Colonic mucosa (tissue), 4 donors: ENCODE results near the gene EVA1C. TPM values are rescaled to one million over a fixed set of nuclear protein-coding genes. Genes with fewer than 3 reads are reported as not detected.

Source experiments
- DNase-seq: peaks from one replicate; pipeline ENCODE4 v3.0.0-alpha.2; 2020
- H3K27ac ChIP-seq: fragments of 200-600 bp; one replicate; pipeline ENCODE4 v1.8.0; 2021
- H3K27me3 ChIP-seq: fragments of 200-600 bp; one replicate; pipeline ENCODE4 v1.8.0; 2021
- H3K36me3 ChIP-seq: fragments of 200-600 bp; one replicate; pipeline ENCODE4 v1.8.0; 2021
- H3K4me1 ChIP-seq: fragments of 200-600 bp; one replicate; pipeline ENCODE4 v1.8.0; 2021; ENCODE audit warnings: mild to moderate bottlenecking
- H3K4me3 ChIP-seq: fragments of 200-600 bp; one replicate; pipeline ENCODE4 v1.8.0; 2021
- H3K9ac ChIP-seq, 2 donors: one replicate each; pipeline ENCODE4 v1.7.0; 2013; ENCODE audit warnings: control low read depth in 2 of 2, low read depth in 2 of 2, low read length in 2 of 2
- H3K9me3 ChIP-seq: fragments of 200-600 bp; one replicate; pipeline ENCODE4 v1.8.0; 2021
- CTCF ChIP-seq: fragments of 200-600 bp; IDR thresholded peaks from one replicate; pipeline ENCODE4 v1.8.0; 2022; ENCODE audit warnings: antibody characterized with exemption, mild to moderate bottlenecking
- intact Hi-C: fragments of 100-400 bp; cut with DNase I; formaldehyde crosslinking; loops from one replicate; pipeline ENCODE4 v1.14.1; 2022
- total RNA-seq, 2 donors: library from RNA; stranded (reverse); fragmentation: NEBNext Ultra II Directional in 1 of 2; extraction: Animal tissue kit (Norgen Biotek cat#: 25700) in 1 of 2; gene quantifications; one replicate each; pipeline ENCODE4 v1.2.1, GENCODE V29; 2021
- donor health status: healthy.
- donor health status: DM: no; HTN: no; CAD: no.
- donor health status: DM: no; HTN: no; CAD: no.

The EVA1C gene
- total RNA-seq, 2 donors from 2014 or later, result 7.3 to 9.9 TPM

- H3K27ac ChIP-seq, result peak overlapping the region; percentile 75
- peak overlapping the region; percentile 25 to 88 for H3K9ac ChIP-seq
- H3K9me3 ChIP-seq, result no peaks in the 10 kb centered on the region
- no peaks in the 10 kb centered on the region for H3K36me3 ChIP-seq
- peaks cover 4% of the 10 kb centered on the region for H3K4me1 ChIP-seq
- intact Hi-C loops, result no loop called here
- no peak for TF ChIP-seq CTCF
- H3K4me3 ChIP-seq, result peak overlapping the region; percentile 67
- H3K27me3 ChIP-seq, result no peaks in the 10 kb centered on the region
- peak; percentile 29 for DNase-seq
Observed at GRCh38 chr21:32413697-32414578, 1.4 kb downstream of the EVA1C start.

GRCh38 chr21:32414579-32415358 lies 2.3 kb downstream of the EVA1C start:
- no peak overlapping the region for H3K4me3 ChIP-seq
- no peak overlapping the region for H3K9ac ChIP-seq
- H3K4me1 ChIP-seq, result peaks cover 4% of the 10 kb centered on the region
- no peaks in the 10 kb centered on the region for H3K27me3 ChIP-seq
- H3K9me3 ChIP-seq, result no peaks in the 10 kb centered on the region
- intact Hi-C loops, result no loop called here
- no peaks in the 10 kb centered on the region for H3K36me3 ChIP-seq
- H3K27ac ChIP-seq, result peak overlapping the region; percentile 75
- TF ChIP-seq CTCF, result no peak
- no peak for DNase-seq

- Histone ChIP-seq H3K27ac (no peak overlapping the region), H3K9me3 (no peaks in the 10 kb centered on the region), H3K9ac (no peak overlapping the region), H3K4me3 (no peak overlapping the region), H3K27me3 (no peaks in the 10 kb centered on the region), H3K4me1 (peaks cover 4% of the 10 kb centered on the region), H3K36me3 (no peaks in the 10 kb centered on the region)
- intact Hi-C loops, result no loop called here
- TF ChIP-seq CTCF, result no peak
- no peak for DNase-seq
Observed at GRCh38 chr21:32415451-32416398, 3.2 kb downstream of the EVA1C start.

GRCh38 chr21:32418146-32418545 lies 5.6 kb downstream of the EVA1C start:
- no peak overlapping the region for H3K27ac ChIP-seq
- TF ChIP-seq CTCF, result no peak
- no peaks in the 10 kb centered on the region for H3K36me3 ChIP-seq
- H3K9ac ChIP-seq, result no peak overlapping the region
- H3K27me3 ChIP-seq, result no peaks in the 10 kb centered on the region
- no peaks in the 10 kb centered on the region for H3K9me3 ChIP-seq
- no peak for DNase-seq
- no peaks in the 10 kb centered on the region for H3K4me1 ChIP-seq
- no peak overlapping the region for H3K4me3 ChIP-seq
- intact Hi-C loops, result no loop called here

GRCh38 chr21:32422064-32422463 lies 9.6 kb downstream of the EVA1C start:
- Histone ChIP-seq H3K27me3 (no peaks in the 10 kb centered on the region), H3K27ac (no peak overlapping the region), H3K9ac (no peak overlapping the region), H3K4me1 (no peaks in the 10 kb centered on the region), H3K36me3 (no peaks in the 10 kb centered on the region), H3K9me3 (no peaks in the 10 kb centered on the region), H3K4me3 (no peak overlapping the region)
- no peak for TF ChIP-seq CTCF
- intact Hi-C loops, result no loop called here
- no peak for DNase-seq
